GM19452 (cell line): ENCODE measurements around the gene RASAL2.
"Not testable (repeated sequence)": the region's sequence is repeated elsewhere in the genome, so short reads cannot be mapped to it uniquely, and the experiment has no call there.

Source experiments
- ATAC-seq: cut with Tn5 transposase; IDR thresholded peaks from one replicate; pipeline ENCODE4 v1.9.1; 2021; ENCODE audit not compliant: unreplicated experiment

RASAL2 gene

DNA sequence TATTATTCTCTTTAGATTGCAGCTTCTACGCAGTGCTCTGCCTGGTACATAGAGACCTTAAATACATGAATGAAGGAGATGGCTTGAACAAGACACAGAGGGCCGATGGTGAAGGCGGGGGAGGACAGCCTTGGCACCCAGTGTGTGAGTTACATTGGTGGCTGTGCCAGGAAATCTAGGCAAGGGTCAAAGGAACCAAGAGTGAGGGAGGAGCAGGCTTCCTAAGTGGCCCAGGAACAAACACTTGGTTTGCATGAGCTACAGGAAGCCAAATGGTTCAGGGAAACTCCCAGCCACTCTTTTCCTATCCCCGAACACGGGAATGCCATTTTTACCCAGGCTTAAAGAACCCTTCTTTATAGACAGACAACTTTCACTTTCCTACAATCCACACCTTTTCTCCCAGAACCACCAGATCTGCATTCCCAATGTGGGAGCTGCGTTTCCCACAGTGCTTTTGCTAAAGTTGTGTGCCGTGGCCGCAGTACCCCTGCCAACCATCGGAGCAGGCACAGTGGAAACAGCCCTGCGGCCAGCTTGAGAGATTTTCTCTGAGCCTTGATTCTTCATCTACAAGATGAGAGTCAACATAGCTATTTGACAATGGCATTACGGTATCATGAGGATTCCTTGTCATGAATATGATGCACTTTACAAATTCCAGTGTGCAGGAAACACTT lies 406.3 kb downstream of the RASAL2 start:
- no peak for ATAC-seq

DNA sequence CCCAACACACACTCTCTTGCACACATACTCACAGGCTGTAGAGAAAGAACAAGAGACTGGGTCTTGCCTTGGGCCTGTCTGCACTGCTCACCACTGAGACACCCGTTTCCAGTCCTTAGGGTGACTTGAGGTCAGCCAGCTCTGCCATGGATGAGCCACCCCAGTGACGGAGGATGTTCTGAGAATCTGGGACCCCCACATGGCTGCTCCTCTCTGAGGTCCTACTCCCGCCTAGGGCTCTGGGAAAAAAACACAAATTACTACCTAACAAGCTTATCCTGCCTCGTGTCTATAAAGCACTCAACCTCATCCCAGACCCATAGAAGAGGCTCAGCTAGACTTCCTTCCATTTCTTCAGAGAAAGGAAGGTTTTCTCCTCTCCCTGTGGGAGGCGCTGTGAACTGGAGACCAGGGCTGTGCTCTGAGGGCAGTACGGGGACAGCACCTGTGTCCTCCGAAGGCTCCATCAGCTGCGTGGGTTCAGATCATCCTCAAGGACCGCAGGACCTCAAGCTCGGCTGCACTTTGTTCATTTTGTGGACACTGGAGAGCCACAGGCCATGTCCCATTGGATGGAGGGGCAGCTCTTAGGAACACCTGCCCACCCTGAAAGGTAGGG lies 407.1 kb downstream of the RASAL2 start:
- no peak for ATAC-seq

DNA sequence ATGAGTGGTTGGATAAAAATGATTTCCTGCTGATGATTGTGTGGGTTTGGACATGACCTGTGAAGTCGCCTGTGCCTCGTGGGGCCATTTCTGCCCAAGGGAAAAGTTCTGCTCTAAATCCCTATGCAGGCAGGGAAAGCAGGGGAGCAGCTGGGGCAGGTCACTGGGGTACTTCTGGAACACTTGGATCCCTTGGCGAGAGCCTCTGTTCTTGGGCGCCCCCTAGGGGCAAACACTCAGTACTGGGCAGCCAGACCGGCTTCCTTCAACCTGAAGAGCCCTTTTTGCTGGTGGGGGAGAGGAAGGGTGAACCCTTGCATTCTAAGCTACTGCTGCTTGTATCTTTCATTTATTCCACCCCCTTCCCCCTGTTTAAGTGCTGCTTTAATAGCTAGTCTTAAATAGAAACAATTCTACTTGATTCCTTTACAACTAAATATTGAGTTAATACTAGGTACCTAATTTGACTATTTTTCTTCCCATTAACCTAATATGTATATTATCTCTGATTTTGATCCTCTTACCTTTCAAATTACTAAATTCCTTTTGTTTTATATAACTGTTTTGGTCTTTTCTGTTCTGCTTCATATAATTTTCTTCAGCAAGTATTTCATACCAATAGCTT lies 407.9 kb downstream of the RASAL2 start:
- peak; percentile 90 for ATAC-seq

DNA sequence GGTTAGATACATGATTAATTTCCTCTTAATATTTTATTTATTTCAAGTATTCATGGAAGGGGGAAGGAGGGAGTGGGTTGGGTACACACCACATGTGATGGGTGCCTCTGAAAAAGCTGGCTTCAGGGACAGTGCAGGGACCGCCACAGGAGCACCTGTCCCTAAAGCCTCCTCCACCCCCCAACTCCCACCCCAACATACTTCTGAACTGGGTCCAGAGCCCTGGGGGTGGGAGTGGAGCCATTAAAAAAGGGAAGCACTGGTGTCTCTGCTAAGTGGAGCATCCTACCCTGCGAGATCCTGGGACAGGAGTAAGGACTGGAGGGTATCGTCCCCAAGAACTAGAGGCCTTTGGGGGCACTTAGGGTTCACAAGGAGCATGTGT lies 408.4 kb downstream of the RASAL2 start:
- no peak for ATAC-seq

DNA sequence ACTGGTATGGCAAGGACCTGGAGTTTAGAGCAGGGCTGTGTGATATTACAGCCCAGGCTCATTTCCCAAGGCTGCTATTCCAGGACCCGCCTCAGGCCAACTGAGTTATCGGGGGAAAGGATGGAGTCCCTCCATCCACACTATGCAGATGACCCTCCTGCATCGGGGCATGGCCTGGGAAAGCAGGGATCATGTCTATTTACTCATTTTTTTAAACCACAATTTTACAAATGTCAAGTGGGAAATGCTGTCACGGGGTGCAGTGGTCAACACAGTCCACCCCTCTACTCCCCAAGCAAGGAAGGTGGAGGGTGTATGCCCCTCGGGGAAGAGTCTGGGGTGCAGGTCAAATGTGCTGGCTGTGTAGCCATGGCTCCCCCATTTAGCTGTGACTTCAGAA lies 409.0 kb downstream of the RASAL2 start:
- ATAC-seq, result no peak

DNA sequence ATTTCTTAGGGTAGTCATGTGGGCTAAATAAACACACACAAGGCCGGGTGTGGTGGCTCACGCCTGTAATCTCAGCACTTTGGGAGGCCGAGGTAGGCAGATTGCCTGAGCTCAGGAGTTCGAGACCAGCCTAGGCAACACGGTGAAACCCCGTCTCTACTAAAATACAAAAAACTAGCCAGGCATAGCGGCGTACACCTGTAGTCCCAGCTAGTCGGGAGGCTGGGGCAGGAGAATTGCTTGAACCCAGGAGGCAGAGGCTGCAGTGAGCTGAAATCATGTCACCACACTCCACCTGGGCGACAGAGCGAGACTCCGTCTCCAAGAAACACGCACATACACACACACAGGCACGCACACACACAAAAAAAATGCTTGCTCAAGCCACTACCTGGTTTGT lies 409.4 kb downstream of the RASAL2 start:
- not testable (repeated sequence) for ATAC-seq

DNA sequence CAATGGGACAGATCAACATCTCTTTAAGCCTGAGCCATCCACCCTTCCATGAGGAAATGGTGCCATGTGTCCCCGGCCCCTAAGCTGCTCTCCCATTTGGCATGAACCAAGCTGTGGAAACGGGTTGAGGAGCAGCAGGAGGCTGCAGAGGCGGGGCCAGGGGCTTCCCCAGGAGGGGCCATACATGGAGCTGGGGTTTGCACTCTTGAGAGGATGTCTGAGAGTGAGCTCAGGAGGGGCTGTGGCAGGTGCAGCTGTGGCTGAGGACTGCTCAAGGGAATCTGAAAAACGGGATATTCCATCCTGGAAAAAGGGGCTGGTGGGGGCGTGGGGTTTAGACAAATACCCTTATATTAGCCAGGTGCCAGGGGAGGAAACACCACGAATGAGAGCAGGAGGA lies 409.9 kb downstream of the RASAL2 start:
- no peak for ATAC-seq

DNA sequence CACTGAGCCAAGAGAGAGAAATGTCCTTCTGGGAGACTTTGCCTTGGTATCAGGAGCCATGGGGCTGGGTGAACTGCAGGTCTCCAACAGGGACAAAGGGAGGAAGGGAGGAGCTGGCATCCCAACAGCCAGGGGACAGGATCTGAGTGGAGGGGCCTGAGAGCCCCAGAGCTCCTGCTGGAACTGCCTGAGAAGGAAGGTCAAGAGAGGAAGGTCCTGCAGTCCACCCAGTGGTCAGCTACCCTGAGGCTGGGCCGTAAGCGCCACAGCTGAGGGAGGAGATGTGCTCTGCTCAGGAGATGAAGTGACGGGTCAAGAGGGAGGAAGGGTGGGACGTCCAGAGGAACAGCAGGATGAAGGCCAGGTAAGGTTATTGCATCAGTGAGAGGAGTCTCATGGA lies 410.4 kb downstream of the RASAL2 start:
- ATAC-seq, result no peak

DNA sequence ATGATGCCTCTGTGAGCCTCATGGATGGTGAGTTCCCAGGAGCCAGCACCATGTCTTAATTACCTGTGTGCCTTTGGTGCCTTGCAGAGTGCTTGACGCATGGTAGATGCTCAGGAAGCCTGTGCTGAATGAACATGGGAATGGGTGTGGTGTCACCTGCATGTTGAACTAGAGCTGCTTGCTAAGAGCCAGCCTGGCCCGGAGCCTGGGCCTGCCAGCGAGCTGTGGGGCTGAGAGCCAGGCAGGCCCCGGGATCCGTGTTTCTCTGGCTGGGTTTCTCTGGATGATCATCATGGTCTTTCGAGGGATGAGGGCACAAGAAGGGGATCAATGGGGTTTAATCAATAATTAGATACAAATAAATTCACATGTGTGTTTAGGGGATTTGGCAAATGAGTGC lies 412.3 kb downstream of the RASAL2 start:
- no peak for ATAC-seq

DNA sequence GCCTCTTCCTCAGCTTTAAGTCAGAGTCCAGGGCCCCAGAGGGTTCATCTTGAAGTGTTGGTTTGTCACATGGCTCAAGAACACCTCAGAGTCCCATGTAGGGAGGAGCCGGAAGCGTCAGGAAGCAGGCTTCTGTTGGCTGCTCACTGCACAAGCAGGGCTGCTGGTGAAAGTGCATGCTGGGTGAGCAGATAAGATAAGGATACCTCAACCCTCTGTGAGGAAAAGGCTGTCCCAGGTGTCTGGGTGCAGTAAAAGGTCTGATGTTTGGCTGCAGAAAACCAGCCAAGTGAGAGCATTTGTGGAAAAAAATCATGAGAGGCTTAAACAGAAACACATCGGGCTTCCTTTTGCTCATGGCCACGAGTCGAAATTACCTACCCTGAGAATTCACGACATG lies 412.8 kb downstream of the RASAL2 start:
- ATAC-seq, result no peak

DNA sequence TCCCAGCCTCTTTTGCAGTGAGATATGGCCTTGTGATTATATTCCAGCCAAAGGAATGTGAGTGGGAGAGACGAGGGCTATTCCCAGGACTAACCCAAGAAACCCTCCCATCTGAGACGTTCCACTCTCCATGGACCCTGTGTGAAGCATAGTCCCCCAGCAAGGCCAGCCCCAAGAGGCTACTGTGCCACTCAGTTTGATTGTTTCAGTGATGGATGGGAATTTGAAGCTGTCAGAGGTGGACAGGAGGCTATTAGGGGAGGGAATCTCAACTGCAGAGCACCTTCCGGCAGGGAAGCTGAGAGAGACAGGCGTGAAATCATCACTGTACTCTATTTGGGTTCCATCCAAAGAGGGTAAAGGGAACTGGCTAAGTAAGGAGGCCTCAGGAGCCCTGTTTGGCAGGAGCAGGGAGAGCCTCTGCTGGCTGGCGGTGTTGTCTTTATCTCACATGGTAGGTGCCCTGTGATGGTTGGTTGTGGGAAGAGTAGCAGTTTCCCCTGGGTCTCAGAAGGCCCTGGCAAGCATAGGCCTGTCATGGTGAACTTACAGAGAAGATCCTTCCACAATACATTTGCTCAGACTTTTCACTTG lies 415.6 kb downstream of the RASAL2 start:
- no peak for ATAC-seq

DNA sequence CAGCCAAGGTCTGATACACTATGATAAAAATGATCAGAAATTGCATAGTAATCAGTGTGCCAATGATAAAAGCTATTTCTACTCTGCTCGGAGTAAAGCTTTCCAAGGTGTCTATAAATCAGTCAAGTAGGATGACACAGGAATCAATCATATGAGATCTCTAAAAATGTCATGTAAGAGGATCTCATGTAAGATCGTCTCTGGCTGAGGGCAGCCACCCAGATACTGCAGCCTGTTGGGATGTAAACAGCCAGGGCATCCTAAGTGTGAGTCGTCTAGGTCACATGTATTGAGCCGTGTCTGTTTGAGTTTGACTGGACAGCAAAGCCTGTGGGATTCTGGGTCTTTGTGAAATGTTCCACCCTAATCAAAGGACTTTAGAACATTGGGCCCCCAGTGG lies 416.3 kb downstream of the RASAL2 start:
- no peak for ATAC-seq

DNA sequence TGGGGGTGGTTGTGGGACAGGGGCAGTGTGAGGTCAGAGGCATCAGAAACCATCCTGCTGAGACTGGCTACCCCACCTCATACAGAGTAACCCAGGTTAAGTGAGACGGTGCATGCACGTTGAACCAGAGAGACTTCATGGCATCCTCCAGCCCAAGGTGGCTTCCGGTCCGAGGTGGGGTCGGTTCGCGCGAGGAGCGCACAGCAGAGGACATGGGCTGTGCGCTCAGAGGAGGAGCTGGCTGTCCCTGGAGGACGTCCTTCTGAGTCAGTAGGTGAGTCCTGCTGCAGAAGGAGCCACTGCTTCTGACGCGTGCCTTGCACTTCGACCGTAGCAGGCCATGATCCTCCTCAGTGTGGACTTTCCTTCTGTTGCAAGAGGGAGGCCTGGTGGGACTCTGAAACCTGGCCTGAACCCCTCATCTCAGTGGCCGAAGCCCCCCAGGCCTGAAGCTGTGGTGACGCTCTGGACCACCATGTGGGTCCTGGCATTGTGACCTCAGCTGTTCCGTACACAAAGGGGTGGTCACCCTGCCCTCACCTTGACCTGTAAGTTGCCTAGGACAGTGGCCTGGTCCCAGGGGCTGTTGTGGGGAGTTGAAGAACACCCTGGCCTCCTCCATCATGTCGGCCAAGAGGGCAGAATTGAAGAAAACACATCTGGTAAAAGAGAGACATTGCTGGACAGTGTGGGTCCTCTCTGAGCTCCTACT lies 418.8 kb downstream of the RASAL2 start, which contains the start of gene TEX35:
TEX35 (plus strand) TSS at position 544 of the 712 bp plus-strand sequence; CDS start at position 624, 80 bp downstream.
- ATAC-seq, result no peak

DNA sequence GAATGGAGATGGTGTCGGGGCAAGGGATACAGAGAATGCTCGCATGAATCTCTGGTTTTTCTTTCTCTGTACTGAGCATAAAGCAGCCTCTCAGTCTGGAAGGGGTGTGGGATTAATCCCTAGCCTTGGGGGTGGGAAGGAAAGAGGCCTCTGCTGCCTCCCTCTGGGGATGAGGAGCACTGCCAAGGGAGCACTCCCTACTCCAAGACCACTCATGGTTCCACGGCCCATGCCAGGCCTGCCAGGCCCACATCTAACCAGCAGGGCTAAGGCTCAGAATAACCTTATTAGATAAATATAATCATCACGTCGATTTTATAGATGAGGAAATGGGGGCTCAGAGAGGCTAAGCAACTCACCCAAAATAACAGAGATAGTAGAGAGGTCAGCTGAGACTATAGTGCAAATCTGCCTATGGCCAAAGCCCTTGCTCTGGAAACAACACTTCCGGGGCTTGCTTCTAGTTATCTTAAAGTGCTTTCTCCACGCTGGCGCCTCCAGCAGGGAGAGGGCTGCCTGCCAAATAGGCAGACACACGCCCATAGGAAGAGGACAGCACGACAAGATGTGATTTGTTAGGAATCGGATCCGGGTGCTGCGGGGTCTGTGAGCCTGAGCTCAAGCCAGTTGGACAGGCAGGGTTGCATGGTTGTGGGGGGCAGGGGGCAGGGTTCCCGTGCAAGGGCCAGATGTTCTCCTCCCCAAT lies 419.5 kb downstream of the RASAL2 start:
- no peak for ATAC-seq

DNA sequence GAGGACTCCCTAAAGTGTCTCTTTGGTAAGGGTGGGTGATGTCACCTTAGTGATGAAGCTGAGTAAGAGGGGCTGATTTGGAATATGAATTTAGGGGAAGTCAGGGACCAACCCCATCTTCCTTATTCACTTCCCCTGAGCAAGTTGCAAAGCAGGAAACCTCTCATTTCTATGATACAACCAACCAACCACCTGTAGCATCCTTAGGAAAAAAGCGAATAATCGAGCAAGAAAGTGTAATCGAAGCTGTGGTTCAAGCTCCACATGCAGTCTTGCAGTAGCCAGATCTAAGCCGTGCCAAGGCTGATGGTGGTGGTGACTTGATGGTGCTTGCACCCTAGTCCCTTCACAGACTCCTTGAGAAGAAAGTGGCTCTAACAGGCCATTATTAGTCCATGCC lies 422.2 kb downstream of the RASAL2 start:
- ATAC-seq, result no peak

DNA sequence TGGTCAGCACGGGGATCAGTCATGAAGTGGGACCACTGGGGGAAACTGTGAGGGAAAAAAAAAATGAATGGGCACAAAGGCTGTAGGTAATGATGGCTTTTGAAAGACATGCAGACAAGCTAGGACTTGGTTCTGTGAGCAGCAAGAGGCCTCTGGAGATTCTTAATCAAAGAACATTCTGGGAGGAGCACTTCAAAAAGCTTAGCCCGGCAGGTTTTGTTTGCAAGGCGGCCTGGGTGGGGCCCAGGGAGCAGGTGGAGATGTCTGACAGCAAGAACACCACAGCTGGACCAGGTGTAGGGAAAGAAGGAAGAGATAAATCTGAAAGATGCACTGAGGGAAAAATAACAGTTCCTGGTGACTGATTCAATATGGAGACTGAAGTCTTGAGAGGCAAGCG lies 425.0 kb downstream of the RASAL2 start:
- no peak for ATAC-seq

DNA sequence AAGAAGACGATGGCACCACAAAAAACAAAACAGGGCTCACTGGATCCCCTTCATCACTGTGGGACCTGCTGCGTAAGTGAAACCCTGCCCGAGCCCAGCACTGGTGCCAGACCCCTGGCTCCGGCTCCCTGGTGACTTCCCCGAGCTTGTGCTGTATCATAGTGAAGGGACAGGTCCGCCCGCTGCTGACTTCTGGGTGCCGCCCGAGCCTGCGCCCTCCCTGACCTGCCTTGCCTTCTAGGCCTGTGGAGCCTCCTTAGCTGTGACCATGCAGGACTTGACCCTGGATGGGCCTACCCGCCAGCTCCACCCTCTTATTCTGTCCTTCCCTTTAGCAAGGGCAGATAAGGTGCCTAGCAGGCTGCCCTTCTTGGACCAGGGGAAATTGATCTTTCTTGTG lies 426.9 kb downstream of the RASAL2 start:
- ATAC-seq, result no peak

DNA sequence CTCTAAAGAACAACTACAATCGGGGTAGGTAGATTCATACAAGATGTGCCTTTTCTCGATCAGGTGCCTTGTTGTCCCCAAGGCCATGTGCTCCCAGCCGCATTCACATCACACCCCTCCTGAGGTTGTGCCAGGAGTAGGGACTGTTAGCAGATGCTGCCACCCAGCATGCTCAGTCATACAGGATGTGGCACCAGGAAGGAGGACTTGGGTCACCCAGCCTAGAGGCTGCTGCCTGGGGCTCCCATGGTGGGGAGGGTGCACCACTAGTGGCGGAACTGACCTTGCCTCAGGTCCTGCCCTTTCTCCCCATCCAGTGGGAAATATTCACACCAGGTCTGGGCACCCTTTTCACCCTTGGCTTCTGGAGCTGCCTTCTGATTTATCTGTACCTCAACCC lies 427.3 kb downstream of the RASAL2 start:
- ATAC-seq, result no peak

DNA sequence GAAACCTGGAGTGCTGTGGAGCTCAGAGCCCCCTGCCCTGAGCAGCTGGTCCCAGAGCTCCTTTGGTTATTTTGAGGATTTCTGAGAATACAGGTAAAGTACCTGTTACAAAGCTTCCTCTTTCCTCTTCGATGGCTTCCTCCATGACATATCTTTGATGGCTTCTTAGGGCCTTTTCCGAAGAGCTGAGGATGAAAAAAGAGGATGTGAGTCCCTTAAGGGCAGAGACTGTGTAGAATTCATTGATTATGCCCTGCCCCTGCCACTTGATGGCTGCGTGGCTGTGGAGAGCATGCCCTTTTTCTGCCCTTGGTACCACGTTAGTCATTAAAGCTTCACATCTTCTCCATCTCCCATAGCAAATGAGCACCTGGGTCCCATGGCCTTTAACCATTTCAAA lies 433.2 kb downstream of the RASAL2 start:
- ATAC-seq, result no peak

DNA sequence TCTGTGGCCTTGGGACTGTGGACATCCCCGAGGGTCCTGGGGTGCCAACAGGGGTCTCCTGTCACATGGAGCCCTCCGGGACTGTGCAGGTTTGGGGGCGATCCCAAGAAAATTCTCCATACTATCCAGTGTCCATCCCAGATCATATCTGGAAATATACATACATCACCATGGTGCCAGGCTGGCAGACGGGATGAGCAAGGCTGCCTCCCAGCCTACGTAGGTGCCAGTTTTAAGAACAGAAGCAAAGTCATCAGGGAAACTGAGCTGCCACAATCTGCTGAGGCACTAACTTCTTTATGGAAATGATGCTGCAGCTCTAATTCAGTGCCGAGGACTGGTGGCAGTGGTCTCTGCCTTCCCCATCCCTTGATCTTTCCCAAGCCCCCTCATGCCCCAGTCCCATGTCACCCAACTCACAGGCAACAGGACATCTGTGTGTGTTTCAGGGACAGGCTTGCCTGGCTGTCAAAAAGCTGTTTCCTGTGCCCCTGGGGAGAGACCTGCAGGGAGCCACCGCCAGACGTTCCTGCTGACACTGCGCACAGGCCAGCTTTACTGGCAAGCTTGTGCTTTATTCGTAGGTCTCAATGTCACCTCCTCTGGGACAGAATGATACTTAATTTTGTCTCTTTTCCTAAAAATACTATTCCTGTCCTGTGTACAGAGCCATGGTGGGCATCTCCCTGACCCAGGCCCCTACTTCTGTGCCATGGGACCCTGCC lies 434.5 kb downstream of the RASAL2 start:
- no peak for ATAC-seq
